Measurements from ENCODE around the gene TBX4.

The TBX4 gene

GRCh38 chr17:61412860-61413660, 39.2 kb upstream of the TBX4 start:
- no peak for DNase-seq (ENCODE audit: low read depth in 2 of 2, low spot score in 1 of 2)

GRCh38 chr17:61413661-61414126, 38.5 kb upstream of the TBX4 start:
- no peak for DNase-seq (ENCODE audit: low read depth in 2 of 2, low spot score in 1 of 2)

GRCh38 chr17:61414141-61414935, 37.9 kb upstream of the TBX4 start:
- DNase-seq (ENCODE audit: low read depth in 2 of 2, low spot score in 1 of 2) = no peak

- DNase-seq (ENCODE audit: low read depth in 2 of 2, low spot score in 1 of 2) = no peak
These were observed 37.3 kb upstream of the TBX4 start for GRCh38 chr17:61414936-61415251.

- DNase-seq (ENCODE audit: low read depth in 2 of 2, low spot score in 1 of 2) = no peak
These were observed 36.6 kb upstream of the TBX4 start for GRCh38 chr17:61415374-61416210.

- no peak for DNase-seq (ENCODE audit: low read depth in 2 of 2, low spot score in 1 of 2)
These were observed 36.0 kb upstream of the TBX4 start for GRCh38 chr17:61416211-61416539.

- DNase-seq (ENCODE audit: low read depth in 2 of 2, low spot score in 1 of 2) = no peak
These were observed 35.5 kb upstream of the TBX4 start for GRCh38 chr17:61416540-61417363.

- DNase-seq (ENCODE audit: low read depth in 2 of 2, low spot score in 1 of 2) = no peak
These were observed 33.8 kb upstream of the TBX4 start for GRCh38 chr17:61418449-61418848.

GRCh38 chr17:61419496-61420046, 32.7 kb upstream of the TBX4 start:
- no peak for DNase-seq (ENCODE audit: low read depth in 2 of 2, low spot score in 1 of 2)

GRCh38 chr17:61420052-61420451, 32.2 kb upstream of the TBX4 start:
- no peak for DNase-seq (ENCODE audit: low read depth in 2 of 2, low spot score in 1 of 2)

- DNase-seq (ENCODE audit: low read depth in 2 of 2, low spot score in 1 of 2) = no peak
These were observed 31.4 kb upstream of the TBX4 start for GRCh38 chr17:61420745-61421398.

- DNase-seq (ENCODE audit: low read depth in 2 of 2, low spot score in 1 of 2) = no peak
These were observed 30.8 kb upstream of the TBX4 start for GRCh38 chr17:61421460-61421859.

GRCh38 chr17:61422116-61422799, 30.0 kb upstream of the TBX4 start:
- no peak for DNase-seq (ENCODE audit: low read depth in 2 of 2, low spot score in 1 of 2)

GRCh38 chr17:61422869-61423268, 29.4 kb upstream of the TBX4 start:
- no peak for DNase-seq (ENCODE audit: low read depth in 2 of 2, low spot score in 1 of 2)

- DNase-seq (ENCODE audit: low read depth in 2 of 2, low spot score in 1 of 2) = no peak
These were observed 28.1 kb upstream of the TBX4 start for GRCh38 chr17:61423967-61424649.

- no peak for DNase-seq (ENCODE audit: low read depth in 2 of 2, low spot score in 1 of 2)
These were observed 26.3 kb upstream of the TBX4 start for GRCh38 chr17:61425682-61426481.

GRCh38 chr17:61426482-61427304, 25.5 kb upstream of the TBX4 start:
- no peak for DNase-seq (ENCODE audit: low read depth in 2 of 2, low spot score in 1 of 2)

Data from stimulated activated CD8-positive, alpha-beta memory T cell treated with anti-CD3 and anti-CD28 coated beads, Interleukin-4, amount 100 ng/mL, for 4 hours (primary cell).